ENCODE data around the gene TBC1D14. TPM values are rescaled to one million over a fixed set of nuclear protein-coding genes. Genes with fewer than 3 reads are reported as not detected.

TBC1D14 gene
- total RNA-seq, 1 experiment from 2014 or later, result 44.3 TPM

GRCh38 chr4:6953751-6954380 lies 44.2 kb downstream of the TBC1D14 start:
- no peak overlapping the region for H3K27ac ChIP-seq (ENCODE audit: low read depth, low read length, poor library complexity, severe bottlenecking)
- no peaks in the 10 kb centered on the region for H3K9me3 ChIP-seq (ENCODE audit: low read depth, low read length, poor library complexity, severe bottlenecking)
- peaks cover 12% of the 10 kb centered on the region for H3K4me1 ChIP-seq (ENCODE audit: insufficient read depth, low read length, poor library complexity, severe bottlenecking)
- peak overlapping the region; percentile 28 for H3K4me3 ChIP-seq (ENCODE audit: low read depth, low read length, poor library complexity, severe bottlenecking)
- no peaks in the 10 kb centered on the region for H3K27me3 ChIP-seq (replicated peaks; ENCODE audit: insufficient read depth, low read depth, low read length, poor library complexity)
- intact Hi-C loops (cut with micrococcal nuclease; ENCODE audit: unreplicated experiment), result no loop called here
- no peak for TF ChIP-seq CTCF (conservative IDR thresholded peaks at IDR 0.05; ENCODE audit: low read depth, low read length)
- TF ChIP-seq EZH2 (IDR thresholded peaks at IDR 0.05; ENCODE audit: borderline replicate concordance, low read depth, low read length, poor library complexity, severe bottlenecking), result no peak
- ChIA-PET CTCF (interaction anchor here (0.6 kb wide), 2 partner anchors 20 to 38 kb away, joined by 3 to 5 read pairs; no protein-coding TSS in a partner anchor), POLR2A (ENCODE audit: low non-redundant PET) (no interaction called here)
- no peaks in the 10 kb centered on the region for H3K36me3 ChIP-seq (ENCODE audit: insufficient read depth, low read length, poor library complexity, severe bottlenecking)
- BruUV-seq (replicated peaks), result no TSS peak
- DNase-seq (ENCODE audit: low spot score), result peak; percentile 86

GRCh38 chr4:6955261-6955911 lies 45.8 kb downstream of the TBC1D14 start:
- ChIA-PET POLR2A (ENCODE audit: low non-redundant PET) (no interaction called here), CTCF (no interaction called here)
- H3K27ac ChIP-seq (ENCODE audit: low read depth, low read length, poor library complexity, severe bottlenecking), result no peak overlapping the region
- H3K9me3 ChIP-seq (ENCODE audit: low read depth, low read length, poor library complexity, severe bottlenecking), result no peaks in the 10 kb centered on the region
- TF ChIP-seq CTCF (conservative IDR thresholded peaks at IDR 0.05; ENCODE audit: low read depth, low read length), result no peak
- TF ChIP-seq EZH2 (IDR thresholded peaks at IDR 0.05; ENCODE audit: borderline replicate concordance, low read depth, low read length, poor library complexity, severe bottlenecking), result no peak
- H3K4me1 ChIP-seq (ENCODE audit: insufficient read depth, low read length, poor library complexity, severe bottlenecking), result peaks cover 12% of the 10 kb centered on the region
- no peaks in the 10 kb centered on the region for H3K27me3 ChIP-seq (replicated peaks; ENCODE audit: insufficient read depth, low read depth, low read length, poor library complexity)
- no peak overlapping the region for H3K4me3 ChIP-seq (ENCODE audit: low read depth, low read length, poor library complexity, severe bottlenecking)
- intact Hi-C loops (cut with micrococcal nuclease; ENCODE audit: unreplicated experiment), result no loop called here
- no TSS peak for BruUV-seq (replicated peaks)
- no peaks in the 10 kb centered on the region for H3K36me3 ChIP-seq (ENCODE audit: insufficient read depth, low read length, poor library complexity, severe bottlenecking)
- no peak for DNase-seq (ENCODE audit: low spot score)

- BruUV-seq (replicated peaks), result no TSS peak
- no peak for TF ChIP-seq CTCF (conservative IDR thresholded peaks at IDR 0.05; ENCODE audit: low read depth, low read length)
- no peak for TF ChIP-seq EZH2 (IDR thresholded peaks at IDR 0.05; ENCODE audit: borderline replicate concordance, low read depth, low read length, poor library complexity, severe bottlenecking)
- no peak for DNase-seq (ENCODE audit: low spot score)
- Histone ChIP-seq H3K9me3 (ENCODE audit: low read depth, low read length, poor library complexity, severe bottlenecking) (no peaks in the 10 kb centered on the region), H3K27ac (ENCODE audit: low read depth, low read length, poor library complexity, severe bottlenecking) (no peak overlapping the region), H3K4me1 (ENCODE audit: insufficient read depth, low read length, poor library complexity, severe bottlenecking) (peaks cover 12% of the 10 kb centered on the region), H3K36me3 (ENCODE audit: insufficient read depth, low read length, poor library complexity, severe bottlenecking) (no peaks in the 10 kb centered on the region), H3K4me3 (ENCODE audit: low read depth, low read length, poor library complexity, severe bottlenecking) (no peak overlapping the region), H3K27me3 (replicated peaks; ENCODE audit: insufficient read depth, low read depth, low read length, poor library complexity) (no peaks in the 10 kb centered on the region)
- intact Hi-C loops (cut with micrococcal nuclease; ENCODE audit: unreplicated experiment), result no loop called here
- ChIA-PET POLR2A (ENCODE audit: low non-redundant PET) (no interaction called here), CTCF (no interaction called here)
Measured at GRCh38 chr4:6956087-6956433, 46.4 kb downstream of the TBC1D14 start.
